Measurements from ENCODE around the gene AHCYL2.

The AHCYL2 gene

GRCh38 chr7:129228633-129229032 lies 3.8 kb downstream of the AHCYL2 start:
- DNase-seq (ENCODE audit: low read depth), result no peak
- no peak for TF ChIP-seq CTCF (IDR thresholded peaks at IDR 0.05; ENCODE audit: control insufficient read depth, insufficient read depth, low read depth, low read length, missing control alignments)

DNA sequence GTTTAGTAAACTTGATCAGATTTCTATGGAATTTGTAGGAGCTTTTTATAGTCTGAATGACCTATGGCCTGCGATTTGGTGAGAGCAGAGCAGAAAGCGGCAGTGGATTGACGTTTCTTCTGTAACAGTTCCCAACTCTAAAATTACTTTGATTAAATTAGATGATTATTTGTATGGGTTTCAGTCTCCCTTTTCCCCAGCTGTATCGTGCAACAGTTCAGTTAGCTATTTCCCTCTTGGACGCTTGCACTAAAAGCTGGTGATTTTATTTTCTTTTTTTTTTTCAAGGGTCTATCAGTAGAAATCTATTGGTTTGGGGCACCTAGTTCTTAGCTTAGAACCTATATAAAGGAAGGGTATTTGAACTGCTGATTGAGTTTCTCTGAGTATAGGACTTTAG lies 6.8 kb downstream of the AHCYL2 start:
- no peak for DNase-seq (ENCODE audit: low read depth)
- no peak overlapping the region for H3K4me3 ChIP-seq (ENCODE audit: control insufficient read depth, low read depth, low read length)
- no peak for TF ChIP-seq CTCF (IDR thresholded peaks at IDR 0.05; ENCODE audit: control insufficient read depth, insufficient read depth, low read depth, low read length, missing control alignments)

More at GRCh38 chr7:129228633-129229032, 3.8 kb downstream of the AHCYL2 start:
- no peak overlapping the region for H3K4me3 ChIP-seq (ENCODE audit: control insufficient read depth, low read depth, low read length)

DNA sequence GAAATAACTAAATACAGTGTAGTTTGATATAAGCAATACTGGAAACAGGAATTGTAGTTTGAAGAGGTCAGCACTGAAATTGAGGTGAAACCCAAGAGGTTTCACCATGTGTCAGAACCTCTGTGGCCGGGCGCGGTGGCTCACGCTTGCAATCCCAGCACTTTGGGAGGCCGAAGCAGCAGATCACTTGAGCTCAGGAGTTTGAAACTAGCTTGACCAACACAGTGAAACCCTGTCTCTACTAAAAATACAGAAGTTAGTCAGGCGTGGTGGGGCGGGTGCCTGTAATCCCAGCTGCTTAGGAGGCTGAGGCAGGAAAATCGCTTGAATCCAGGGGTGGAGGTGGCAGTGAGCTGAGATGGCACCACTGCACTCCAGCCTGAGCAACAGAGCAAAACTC lies 13.7 kb downstream of the AHCYL2 start:
- no peak for TF ChIP-seq CTCF (IDR thresholded peaks at IDR 0.05; ENCODE audit: control insufficient read depth, insufficient read depth, low read depth, low read length, missing control alignments)
- no peak for DNase-seq (ENCODE audit: low read depth)
- H3K4me3 ChIP-seq (ENCODE audit: control insufficient read depth, low read depth, low read length), result no peak overlapping the region

DNA sequence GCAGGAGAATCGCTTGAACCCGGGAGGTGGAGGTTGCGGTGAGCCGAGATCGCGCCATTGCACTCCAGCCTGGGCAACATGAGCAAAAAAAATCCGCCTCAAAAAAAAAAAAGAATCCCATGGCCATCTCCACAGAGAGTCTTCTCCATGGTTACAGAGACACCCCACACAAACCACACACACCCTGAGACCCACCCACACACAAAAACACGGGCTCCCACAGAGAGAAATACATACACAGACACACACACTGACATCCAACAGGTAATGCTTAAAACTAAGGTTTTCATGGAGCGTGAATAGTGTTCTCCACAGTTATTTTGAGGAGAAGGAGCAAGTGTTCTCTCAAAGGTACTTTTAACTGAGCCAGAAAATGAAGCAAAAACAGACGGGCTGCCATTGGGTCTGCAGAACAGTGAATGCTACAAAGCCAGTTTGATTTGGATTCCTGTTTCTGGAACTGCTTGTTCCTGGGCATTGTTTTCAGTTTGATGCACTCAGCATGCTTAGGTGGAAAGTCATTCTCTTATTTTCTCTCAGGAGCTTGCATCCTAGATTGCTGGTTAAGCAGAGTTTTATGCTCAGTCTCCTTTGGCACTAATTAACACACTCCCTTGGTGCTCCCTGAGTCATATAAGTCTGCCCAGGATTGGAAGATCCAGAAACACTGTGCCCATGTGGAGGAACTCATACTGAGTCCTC lies 15.4 kb downstream of the AHCYL2 start:
- TF ChIP-seq CTCF (IDR thresholded peaks at IDR 0.05; ENCODE audit: control insufficient read depth, insufficient read depth, low read depth, low read length, missing control alignments), result no peak
- no peak overlapping the region for H3K4me3 ChIP-seq (ENCODE audit: control insufficient read depth, low read depth, low read length)
- no peak for DNase-seq (ENCODE audit: low read depth)

GRCh38 chr7:129244220-129244619 lies 19.4 kb downstream of the AHCYL2 start:
- H3K4me3 ChIP-seq (ENCODE audit: control insufficient read depth, low read depth, low read length), result no peak overlapping the region
- DNase-seq (ENCODE audit: low read depth), result no peak
- no peak for TF ChIP-seq CTCF (IDR thresholded peaks at IDR 0.05; ENCODE audit: control insufficient read depth, insufficient read depth, low read depth, low read length, missing control alignments)

GRCh38 chr7:129245533-129245932 lies 20.7 kb downstream of the AHCYL2 start:
- no peak overlapping the region for H3K4me3 ChIP-seq (ENCODE audit: control insufficient read depth, low read depth, low read length)
- TF ChIP-seq CTCF (IDR thresholded peaks at IDR 0.05; ENCODE audit: control insufficient read depth, insufficient read depth, low read depth, low read length, missing control alignments), result no peak

More at GRCh38 chr7:129245533-129245932, 20.7 kb downstream of the AHCYL2 start:
- DNase-seq (ENCODE audit: low read depth), result no peak
